Fibroblast of peridontal ligament (primary cell): ENCODE measurements around the gene MYRIP.

Source experiments
- DNase-seq: peaks from one replicate; pipeline ENCODE4 v3.0.0-alpha.2; 2010; ENCODE audit errors: extremely low read depth

Gene MYRIP

DNA sequence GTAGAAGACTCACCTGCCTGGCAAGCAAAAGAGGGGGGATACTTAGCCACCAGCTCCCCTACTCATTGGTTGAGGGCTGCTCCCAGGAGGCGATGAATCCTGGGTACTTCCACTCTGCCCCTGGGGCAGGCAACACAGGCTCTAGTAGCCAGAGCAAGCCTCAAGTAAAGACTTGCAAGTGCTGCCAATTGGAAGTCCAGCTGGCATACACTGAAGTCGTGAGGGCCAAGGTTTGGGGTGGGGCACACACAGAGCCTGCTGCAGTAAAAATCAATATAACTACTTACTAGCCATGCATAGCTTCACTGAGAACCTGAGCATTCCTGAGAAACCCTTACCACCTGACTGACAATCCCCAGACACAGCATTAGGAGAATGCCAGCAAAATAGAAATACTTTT lies 377.1 kb downstream of the MYRIP start:
- DNase-seq = no peak

DNA sequence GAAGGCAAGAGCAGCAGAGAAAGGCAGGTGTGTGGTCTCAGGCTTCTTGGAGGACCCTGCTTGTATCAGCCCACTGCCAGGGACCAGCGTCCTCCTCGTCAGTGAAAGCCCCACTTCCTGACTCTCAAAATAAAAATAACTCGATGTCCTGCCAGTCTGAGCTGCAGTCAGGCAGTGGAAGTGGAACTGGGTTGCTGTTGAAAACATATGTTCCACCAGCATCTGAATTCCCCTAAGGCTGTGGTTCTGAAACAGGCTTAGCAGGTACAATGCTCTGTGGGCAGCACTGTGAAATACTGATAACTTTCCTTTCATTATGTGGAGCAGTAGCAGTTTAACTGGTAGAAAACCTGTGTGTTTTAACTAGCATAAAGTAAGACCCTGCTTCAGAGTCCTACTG lies 378.5 kb downstream of the MYRIP start:
- DNase-seq = no peak

DNA sequence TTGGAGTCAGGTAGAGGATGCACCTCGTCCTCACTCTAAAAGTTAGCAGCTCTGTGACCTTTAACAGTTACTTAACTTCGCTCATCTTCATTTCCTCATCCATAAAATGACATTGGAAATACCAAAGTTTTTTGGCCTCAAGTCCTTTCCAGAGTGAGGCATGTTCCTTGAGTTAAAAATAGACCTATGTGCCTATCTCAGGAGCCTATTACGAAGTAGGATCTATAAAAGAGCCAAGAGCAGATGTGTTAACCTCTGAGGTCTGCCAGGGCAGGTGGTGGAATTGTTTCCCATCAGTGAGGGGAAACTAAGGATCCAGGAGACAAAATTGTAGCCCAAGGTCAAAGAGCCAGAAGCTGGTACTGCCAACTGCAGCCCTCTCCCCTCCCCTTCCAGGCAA lies 379.7 kb downstream of the MYRIP start:
- DNase-seq = no peak

DNA sequence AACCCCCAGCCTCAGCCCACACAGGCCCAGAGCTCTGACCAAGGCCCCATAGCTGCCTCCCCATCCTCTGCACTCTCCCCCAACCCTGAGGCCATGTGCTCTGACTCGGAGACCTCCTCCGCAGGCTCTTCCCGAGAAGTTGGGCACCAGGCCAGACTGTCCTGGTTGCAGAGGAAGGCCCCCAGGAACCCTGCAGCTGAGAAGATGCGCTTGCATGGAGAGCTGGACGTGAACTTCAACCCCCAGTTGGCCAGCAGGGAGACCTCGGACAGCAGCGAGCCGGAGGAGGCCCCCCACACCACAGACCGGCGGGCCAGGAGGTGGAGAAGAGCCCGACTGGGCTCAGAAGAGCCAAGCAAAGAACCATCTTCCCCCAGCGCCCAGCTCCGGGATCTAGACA lies 380.6 kb downstream of the MYRIP start:
- no peak for DNase-seq

DNA sequence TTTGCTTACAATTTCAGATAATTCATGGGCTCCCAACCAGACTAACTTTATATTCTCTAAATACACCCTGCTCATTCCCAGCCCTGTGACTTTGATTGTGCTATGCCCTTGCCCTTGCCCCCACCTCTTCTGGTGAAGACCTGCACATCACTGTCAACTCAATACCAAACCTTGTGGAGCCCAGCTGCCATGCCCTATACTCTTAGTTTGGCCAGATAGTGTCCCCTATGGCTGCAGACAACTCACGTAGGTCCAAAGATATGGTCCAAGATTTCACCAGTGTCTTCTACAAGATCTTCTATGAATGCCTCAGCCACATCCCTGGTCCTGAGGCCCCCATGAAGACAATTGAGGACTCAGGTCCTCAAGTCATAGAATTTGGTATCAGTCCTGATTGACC lies 381.8 kb downstream of the MYRIP start:
- DNase-seq = no peak

DNA sequence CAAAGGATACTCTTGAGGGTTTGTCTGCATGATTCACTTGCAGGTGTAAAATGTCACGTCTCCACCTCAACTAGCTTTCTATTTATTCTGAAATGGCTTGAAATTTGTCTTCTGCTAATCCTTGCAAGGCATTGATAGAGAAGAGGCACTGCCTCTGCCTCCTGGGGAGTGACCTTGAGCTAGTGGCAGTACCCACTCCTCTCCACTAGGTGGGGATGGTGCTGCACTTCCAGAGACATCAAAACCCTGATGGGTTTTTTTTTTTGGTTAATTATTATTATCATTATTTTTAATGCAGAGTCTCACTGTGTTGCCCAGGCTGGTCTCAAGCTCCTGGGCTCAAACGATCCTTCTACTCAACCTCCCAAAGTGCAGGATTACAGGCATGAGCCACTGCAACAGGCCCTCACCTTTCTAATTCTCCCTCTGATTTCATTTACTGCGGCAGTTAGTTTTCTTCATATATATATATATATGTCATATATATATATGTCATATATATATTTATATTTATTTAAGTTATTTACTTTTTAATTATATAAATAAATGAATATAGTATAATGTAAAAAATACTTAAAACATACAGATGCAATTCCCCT lies 382.5 kb downstream of the MYRIP start:
- peak; percentile 68 for DNase-seq

DNA sequence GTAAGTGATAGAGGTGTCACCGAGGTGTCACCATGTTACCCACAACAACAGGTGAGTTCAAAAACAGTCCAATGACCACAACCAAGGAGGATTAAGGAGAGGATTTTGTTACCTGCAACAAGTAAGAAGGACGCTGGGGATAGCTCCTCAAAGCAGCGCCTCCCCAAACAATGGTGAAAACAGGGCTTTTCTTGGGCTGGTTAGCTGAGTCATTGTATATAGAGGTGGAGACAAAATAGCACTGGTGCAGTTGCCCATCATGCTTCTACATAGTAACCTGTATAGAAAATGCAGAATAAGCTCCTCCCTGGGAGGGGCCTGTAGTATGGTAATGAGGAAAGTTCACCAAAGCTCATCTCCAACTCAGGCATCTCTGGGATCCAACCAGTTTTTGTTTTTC lies 383.2 kb downstream of the MYRIP start:
- no peak for DNase-seq

DNA sequence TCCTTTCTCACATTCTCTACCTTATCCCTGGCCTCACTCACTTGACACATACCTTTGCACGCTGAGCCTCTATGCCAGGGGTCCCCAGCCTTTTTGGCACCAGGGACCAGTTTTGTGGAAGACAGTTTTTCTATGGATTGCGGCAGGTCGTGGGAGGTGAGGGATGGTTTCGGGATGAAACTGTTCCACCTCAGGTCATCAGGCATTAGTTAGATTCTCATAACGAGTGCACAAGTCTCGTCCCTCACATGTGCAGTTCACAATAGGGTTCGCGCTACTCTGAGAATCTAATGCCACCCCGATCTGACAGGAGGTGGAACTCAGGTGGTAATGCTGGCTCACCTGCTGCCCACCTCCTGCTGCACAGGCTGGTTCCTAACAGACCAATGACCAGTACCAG lies 387.6 kb downstream of the MYRIP start:
- DNase-seq = no peak

DNA sequence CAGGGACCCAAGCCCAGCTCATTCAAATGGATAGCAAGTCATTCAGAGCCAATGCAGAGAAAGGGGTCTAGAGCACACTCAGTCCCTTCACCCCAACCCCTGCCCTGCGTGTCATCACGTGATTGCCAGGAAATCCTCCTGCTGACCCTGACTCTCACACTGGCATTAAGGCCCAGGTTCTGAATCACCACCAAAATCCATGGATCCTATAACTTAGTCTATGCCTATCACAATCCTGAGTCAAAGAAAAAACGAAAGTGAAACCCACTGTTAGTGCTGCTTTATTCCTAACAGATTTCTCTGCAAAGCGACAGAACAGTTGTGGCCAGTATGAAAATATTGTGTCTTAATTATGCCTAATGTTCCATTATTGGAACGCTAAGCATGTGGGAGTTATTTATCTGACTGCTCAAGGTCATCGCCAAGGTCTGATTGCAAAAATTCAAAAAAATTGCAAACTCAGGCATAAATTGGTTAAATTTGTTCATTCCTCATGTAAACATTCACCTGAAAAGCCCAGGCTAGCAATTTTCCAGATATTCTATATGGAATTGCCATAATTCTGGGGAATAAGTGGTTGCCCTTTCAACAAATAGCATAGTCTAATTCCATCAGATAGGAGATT lies 391.4 kb downstream of the MYRIP start:
- DNase-seq = peak; percentile 25

DNA sequence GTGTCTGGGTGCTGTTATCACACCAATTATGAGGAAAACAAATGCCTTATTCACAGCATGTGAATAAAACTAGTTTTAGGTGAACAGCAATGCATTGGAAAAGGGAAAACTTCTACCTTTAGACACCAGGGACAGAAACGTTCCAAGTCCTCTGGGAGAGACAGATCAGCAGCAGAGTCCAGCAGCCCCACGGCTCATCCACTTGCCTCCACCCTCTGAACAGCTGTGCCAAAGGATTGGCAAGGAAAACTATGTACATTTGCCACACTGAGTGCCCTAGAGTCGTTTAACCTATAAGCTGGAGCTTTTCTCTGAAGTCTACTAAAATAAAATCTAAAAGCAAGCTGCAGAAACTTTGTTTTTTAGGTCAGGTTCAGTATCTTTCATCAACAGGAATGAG lies 392.4 kb downstream of the MYRIP start:
- DNase-seq = no peak

DNA sequence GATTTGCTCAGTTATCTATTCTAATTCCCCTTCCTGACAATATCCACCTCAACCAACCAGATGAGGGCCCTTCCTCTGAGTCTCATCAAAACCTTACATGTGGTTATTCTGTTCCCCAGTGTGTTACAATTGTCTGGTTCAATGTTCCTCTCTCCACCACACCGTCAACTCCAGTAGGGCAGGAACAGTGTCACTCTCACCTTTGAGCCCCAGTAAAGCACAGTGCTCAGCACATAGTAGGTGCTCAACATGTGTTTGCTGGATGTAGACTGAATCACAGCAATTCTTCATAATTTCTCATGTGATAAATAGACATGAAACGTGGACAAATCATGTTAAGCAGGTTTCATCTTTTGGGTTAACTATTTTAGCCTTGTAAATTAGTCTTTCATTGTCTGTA lies 397.1 kb downstream of the MYRIP start:
- DNase-seq = no peak

DNA sequence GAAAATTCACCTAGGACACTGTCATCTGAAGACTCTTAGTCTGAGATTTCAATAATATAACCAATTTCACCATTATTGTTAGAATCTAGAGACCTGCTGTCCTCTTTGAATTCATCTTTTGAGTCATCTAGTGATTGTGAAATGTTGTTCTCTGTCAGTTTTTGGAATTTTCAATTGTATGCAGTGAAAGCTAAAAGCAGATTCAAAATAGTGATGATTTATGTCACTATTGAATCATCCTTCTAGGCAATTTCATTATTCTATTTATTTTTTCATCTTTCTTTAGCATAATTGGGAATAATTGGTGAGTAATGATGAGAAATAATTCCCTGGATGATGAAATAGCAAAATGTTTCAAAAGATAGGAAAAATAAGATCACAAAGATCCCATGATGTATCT lies 398.4 kb downstream of the MYRIP start:
- peak; percentile 42 for DNase-seq

DNA sequence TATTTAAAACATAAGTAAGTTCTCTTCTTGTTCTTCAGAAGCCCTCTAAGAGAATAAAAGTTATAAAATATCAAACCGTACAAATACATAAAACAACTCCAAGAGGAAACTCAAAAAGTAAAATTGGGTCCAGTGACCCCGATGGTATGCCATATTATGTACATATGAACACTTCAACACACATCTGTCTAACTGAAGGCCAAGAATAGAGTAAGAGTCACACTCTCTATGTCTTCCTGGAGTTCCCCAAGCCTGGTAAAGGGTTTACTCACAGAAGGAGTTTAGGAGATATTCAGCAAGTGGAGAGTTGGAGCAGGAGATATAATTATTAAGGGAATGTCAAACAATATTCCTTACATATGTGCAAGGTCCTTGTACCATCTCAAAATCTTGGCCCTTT lies 398.8 kb downstream of the MYRIP start:
- DNase-seq = no peak

DNA sequence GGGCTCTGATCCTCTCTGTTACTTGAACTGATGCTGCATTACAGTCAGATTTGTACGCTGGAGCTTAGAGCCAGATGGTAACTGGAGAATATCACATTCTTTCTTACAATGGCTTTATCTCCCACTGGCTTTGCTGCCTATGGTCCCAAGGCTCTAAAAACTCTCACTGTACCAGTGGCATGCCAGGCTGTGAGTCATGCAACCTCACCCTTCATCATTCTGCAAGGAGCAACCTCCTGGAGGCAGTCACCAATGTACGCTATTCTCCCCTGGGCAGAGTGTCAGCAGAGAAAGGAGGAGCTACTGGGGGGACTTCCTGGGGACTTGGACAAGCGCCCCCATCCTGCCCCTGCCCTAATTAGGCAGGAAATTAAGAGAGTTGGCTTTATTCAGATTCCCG lies 402.2 kb downstream of the MYRIP start:
- peak; percentile 21 for DNase-seq

DNA sequence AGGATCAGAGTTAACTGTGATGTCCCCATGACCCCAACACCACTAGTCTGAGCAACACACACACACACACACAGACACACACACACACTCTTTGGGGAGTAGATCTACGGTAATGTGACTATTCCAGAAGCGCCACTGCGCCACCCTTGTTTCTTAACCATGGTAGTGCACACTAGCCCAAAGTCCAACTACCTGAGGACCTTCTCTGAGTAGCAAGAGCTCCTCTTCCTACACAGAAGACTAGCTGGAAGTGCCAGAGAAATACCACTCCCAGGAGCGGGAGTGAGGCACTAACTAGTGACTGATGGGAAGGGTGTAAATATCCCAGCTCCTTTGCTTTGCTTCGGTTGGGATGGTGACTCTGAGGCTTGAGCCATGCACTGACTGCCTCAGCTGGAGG lies 404.1 kb downstream of the MYRIP start:
- no peak for DNase-seq

DNA sequence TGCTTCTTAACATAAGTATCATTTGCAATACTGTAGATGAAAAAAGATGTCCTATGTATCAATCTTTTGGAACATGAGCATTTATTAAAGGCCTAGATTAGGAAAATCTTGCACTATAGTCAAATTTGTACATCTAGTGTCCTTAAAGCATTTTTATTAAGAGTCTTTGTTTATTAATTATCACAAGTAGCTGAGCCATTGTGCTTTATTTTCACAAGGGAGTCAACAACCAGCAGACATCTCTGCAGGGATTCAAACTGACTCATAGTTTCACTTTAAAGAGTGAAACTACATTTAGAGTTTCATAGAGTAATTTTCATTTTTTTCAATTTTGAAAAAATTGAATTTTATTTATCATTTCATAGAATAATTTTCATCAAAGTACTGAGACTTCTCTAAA lies 405.6 kb downstream of the MYRIP start:
- DNase-seq = no peak

DNA sequence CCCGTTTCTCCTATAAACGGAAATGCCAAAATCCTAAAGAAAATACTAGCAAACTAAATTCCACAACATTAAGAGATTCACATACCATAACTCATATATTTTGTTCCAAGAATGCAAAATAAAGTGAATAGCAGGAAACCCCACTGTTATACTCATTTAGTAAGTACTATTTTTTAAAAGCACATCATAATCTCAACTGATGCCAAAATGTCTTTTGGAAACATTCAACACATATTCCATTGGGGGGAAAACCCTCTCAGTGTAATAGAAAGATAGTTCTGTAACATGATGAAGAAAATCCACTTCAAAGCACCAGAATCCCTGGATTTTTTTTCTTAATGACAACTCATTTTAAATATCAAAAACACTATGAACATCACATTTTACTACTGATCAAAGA lies 407.1 kb downstream of the MYRIP start:
- DNase-seq = no peak

DNA sequence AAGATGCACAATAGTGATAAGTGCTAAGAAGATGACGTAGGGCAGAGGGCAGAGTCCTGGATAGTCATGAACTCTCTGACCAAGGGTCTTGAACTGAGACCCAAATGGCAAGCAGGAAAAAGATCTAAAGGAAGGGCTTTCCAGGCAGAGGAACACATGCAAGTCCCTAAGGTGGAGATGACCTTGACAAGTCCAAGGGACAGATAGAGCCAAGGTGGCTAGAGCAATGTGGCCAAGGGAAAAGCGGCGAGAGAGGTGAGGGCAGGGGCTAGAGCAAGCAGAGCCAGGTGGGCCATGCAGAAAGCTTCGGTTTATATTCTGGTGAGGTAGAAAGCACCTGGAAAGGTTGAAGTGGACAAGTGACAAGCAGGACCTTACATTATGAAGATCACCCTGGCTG lies 414.4 kb downstream of the MYRIP start:
- no peak for DNase-seq

DNA sequence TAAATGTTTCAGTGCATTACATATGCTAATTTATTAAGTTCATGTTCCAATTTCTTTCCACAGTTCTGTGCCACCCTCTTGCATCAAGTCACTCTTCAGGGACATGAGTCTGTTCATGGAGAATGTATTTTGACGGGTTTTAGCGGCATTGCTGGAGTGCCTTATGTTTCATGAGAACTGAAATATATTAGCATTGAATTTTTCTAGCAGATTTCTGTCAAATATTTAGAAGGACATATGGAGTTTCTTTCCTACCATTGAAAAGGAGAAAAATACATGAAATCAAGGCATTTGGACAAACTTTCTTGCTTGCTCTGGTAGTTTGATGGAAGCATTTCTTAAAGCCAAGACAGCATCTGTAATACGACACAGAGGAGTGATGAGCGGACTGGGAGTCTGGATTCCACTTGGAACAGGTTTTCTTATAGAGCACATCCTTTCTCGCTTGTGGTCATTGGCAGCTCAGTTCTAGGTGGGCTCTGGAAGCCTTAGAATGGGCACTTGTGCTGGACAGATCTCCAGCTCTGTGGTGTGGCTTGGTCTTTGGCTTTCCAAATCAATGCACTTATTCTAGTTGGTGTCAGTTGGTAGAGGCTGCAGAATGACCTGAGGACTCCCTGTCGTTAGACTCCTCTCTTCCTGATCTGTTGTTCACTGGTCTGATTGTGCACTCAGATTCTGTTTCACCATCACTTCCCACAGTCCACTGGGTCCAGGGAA lies 415.5 kb downstream of the MYRIP start:
- DNase-seq = no peak

DNA sequence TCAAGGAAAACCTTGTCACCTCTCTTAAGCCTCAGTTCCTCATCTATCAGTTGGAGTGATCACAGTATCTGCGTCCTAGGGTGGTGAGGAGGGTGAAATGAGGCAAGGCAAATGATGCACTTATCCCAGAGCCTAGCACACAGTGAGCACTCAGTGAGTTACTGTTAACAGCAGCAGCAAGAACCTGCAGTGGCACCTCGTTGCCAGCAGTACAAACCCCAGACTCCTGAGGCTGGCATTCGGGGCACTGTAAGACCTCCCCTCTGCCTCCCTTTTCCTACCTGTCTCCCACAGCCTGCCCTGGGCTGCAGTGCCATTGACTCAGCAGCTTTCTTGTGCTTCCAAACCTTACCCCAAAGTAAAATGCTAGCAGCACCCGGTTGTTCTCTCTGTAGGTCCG lies 417.2 kb downstream of the MYRIP start:
- DNase-seq = no peak

DNA sequence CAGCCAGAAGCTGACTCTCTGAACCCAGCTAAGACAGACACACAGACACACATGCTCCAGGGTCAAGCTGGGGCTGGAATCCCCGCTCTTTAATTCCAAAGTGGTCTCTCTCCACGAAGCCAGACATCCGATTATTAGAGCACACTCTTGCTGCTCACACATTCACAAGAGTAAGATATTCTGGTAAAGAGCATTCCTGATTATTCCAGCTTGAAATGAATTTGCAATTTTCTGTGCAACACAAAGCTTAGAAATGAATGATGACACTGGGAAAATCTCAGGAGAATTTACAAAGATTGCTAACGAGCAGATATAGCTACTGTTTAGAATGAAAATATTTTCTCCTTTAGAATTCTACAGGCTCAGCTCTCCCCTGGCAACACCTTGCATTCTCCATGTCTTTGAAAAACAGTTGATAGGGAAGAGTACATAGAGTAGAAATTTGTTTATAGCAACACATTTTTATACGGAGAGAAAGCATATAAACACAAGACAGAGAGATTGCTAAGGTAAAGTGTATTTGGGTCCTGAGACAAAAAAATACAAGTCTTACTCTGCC lies 419.5 kb downstream of the MYRIP start:
- no peak for DNase-seq

DNA sequence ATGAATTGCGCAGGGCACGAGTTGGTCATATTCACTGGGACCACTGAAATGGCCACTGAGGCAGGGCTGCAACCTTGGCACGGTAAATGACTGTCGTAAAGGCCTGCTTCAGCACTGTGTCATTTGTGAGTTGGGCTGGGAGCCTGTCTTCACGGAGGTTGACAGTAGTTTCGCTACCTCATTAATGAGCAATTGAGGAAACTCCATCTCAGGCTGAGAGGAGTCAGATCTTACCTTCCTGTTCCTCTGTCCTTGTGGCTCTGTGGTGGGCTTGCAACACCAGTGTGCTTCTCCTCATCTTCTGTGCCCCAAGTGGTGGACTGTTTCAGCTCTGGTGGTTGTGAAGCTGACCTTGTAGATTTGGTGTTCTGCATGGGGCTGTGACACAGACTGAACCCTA lies 420.0 kb downstream of the MYRIP start:
- DNase-seq = no peak

DNA sequence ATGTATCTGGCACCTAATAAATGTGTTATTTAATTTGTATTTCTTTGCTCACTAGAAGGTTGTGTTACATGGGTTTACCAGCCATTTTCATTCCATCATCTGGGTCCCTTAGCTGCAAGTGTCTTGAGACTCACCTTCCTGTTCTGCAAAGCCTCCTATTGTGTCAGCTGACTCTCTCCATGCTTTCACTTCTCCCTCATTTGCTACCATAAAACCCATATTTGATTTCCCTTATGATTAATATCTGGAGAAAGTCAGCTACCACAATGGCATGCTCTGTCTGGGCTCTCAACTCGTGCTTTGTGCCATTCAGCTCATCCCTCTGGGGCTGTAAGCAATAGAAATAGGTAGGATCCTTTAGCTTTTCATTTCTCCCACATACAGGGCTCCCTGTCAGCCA lies 420.6 kb downstream of the MYRIP start:
- DNase-seq = no peak
